ENCODE measurements around the gene KBTBD2.
"Not testable (repeated sequence)": the region's sequence is repeated elsewhere in the genome, so short reads cannot be mapped to it uniquely, and the experiment has no call there.

KBTBD2 gene

GRCh38 chr7:32892521-32893206, 1.1 kb upstream of the KBTBD2 start:
- DNase-seq: peak; percentile 72

GRCh38 chr7:32891800-32892520, 400 bp upstream of the KBTBD2 start:
- DNase-seq: peak; percentile 98

GRCh38 chr7:32890793-32891042, 842 bp downstream of the KBTBD2 start:
- DNase-seq: no peak

GRCh38 chr7:32890010-32890792, 1.4 kb downstream of the KBTBD2 start:
- peak; percentile 38 for DNase-seq

DNA sequence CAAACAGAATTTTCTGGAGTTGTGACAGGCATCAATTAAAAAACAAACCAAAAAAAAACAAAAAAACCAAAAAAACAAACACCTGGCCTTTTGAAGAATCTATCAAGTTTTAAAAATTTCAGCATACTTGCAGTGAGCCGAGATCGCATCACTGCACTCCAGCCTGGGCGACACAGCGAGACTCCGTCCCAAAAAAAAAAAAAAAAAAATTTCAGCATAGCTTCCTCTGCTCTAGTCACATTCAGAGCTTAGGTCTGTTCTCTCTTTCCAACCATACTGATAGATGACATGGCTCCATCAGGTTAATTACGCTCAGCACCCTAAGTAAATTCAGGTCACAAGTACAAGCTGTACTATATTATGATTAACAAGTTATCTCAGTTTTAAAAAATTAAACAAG, 3.1 kb downstream of the KBTBD2 start:
- DNase-seq: no peak

DNA sequence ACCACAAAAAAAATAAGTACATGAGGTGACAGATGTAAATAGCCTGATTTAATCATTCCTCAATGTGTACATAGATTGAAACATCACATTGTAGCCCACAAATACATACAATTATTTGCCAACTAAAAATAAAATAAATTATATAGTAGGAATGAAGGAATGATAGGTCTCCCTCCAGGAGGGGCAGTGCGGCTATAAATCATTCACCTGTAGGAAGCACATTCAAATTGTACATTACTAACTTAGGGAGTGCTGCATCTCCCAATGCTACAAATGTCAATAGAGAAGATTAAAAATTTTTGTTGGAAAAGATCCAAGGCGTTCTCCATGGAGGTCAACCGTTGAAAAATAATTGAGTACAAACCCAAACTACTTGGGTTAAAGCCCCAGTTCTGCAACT, 4.2 kb downstream of the KBTBD2 start:
- DNase-seq: no peak

DNA sequence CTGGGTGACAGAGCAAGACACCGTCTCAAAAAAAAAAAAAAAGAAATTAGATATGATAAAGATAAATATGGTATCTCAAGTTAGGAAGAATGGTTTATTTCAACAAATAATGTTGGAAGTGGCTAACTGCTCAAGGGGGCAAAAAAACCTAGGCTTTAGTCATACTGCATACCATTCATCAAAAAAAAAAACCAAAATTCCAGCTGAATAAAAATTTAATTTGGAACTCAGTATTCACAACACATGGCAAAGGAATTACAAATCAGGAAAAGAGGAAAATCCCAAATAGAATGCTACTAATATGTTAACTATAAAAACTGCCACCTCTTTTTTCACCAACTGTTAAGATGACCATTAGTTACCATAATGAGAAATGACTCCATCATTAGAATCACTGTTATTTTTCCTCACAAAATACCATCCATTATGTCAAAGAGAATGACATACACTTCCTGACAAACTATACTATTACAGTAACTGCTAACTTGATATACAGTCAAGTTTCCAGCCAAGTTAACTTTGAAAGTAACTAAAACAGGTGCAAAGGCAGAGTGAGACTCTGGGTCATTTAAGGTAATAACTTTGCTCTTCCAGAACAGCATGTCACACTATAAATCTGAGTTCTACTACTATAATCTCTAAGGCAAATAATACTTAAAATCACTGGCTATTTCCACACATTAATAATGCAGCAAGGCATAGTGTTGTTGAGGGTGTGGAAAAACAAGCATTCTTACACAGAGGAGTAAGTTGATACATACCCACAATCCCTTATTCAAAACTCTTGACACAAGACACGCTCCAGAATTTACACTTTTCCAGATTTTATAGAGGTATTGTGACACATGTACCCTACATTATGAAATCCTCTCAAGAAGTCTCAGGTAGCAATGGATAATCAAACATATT, 10.2 kb downstream of the KBTBD2 start:
- DNase-seq: no peak

- DNase-seq: no peak
Observed at GRCh38 chr7:32879460-32879859, 12.1 kb downstream of the KBTBD2 start.

- DNase-seq: not testable (repeated sequence)
Observed at GRCh38 chr7:32878023-32878422, 13.5 kb downstream of the KBTBD2 start.

GRCh38 chr7:32872421-32872820, 19.1 kb downstream of the KBTBD2 start:
- no peak for DNase-seq

DNA sequence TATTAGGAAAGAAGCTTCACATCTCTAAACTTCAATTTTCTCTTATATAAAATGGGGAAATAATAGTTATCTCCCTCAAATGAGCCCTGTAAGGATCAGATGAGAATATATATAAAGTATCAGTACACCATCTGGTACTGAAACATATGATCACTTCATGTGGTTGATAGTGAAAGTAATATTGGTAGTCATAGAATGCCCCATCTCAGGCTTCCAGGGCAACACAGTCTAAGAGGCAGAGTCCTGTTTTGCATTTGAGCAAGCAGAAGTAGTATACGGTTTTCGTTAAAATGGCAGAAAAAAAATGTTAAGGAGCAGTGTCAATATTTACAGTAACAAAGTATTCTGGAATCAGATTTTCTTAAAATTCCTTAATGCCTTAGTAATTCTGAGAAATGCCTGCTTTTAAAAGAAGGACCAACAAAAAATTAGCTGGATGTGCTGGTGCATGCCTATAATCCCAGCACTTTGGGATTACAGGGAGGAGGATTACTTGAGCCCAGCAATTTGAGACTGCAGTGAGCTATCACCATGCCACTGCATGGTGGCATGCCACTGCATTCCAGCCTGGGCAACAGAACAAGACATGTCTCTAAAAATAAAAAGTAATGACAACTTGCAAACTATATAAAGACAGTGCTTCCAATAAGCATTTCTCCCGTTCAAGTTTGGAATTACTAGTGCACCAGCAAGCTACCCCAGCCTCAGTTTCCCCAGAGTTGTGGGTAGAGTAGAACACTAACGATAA, 19.8 kb downstream of the KBTBD2 start:
- DNase-seq: no peak

DNA sequence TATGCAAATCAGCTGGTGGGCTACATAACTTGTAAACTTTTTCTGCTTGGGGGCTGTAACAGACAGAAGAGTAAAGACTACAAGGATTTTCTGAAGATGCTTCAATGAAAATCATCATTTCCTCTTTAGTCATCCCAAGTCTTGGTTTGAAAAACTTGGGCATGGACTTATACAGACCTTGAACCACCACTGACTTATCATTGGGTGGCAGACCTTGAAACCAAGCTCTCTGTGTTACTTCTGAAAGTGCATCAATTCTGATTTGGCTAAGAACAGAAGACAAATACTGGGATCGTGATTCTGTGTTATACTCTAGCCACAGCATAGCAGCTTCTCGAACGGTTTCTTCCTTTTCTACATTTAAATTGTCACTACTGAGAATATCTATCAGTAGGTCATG, 21.3 kb downstream of the KBTBD2 start:
- no peak for DNase-seq

DNA sequence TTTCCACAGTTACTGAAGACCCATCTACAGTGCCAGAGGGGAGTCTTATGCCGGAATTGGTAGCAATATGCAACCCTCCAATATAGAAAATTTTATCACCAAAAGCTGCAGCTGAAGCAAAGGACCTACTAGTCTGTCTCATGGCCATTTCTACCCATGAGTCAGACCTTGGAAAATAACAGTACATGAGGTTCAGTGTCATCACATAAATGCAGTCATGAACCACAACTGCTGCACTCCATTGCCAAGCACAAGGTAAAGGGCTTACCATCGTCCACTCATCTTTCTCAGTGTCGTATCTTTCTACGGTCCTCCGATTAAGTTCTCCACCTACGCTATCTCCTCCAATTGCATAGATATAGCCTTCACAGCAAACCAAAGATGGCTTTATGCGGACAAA, 21.8 kb downstream of the KBTBD2 start:
- DNase-seq: no peak

DNA sequence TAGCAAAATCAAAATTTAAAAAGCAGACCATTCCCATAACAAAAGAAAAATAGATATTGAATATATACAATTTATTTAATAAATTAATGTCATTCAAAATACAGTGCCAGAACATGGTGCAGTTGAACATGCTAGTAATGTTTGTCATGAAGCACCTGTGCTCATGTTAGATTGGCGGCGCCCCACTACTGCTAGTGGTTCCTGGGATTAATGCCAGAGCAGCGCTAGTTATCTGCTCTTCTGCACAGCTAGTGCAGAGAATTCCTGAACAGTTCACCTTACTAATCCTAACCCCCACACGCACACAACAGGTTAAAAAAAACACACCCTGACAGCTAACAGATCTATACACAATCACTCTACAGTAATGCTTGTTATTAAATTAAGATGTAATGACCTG, 23.4 kb downstream of the KBTBD2 start:
- DNase-seq: no peak

DNA sequence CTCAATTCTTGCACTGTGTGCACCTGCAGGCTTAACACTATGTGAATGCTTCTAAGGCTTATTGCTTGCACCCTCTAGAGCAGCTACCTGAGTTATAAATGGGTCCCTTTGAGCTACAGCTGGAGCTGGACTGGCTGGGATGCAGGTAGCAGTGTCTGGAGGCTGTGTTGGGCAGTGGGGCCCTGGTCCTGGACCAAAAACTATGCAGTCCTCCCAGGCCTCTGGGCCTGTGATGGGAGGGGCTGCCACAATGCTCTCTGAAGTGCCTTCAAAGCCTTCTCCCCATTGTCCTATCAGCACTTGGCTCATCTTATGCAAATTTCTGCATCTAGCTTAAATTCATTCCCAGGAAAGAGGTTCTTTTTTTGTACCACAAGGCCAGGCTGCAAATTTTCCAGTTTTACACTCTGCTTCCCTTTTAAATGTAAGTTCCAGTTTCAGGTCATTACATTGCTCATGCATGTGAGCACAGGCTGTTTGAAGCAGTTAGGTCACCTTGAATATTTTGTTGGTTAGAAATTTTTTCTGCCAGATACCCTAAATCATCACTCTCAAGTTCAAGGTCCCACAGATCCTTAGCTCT, 26.0 kb downstream of the KBTBD2 start:
- DNase-seq: no peak

GRCh38 chr7:32863872-32864271, 27.7 kb downstream of the KBTBD2 start:
- not testable (repeated sequence) for DNase-seq

- DNase-seq: no peak
Observed at GRCh38 chr7:32860090-32860489, 31.5 kb downstream of the KBTBD2 start.

DNA sequence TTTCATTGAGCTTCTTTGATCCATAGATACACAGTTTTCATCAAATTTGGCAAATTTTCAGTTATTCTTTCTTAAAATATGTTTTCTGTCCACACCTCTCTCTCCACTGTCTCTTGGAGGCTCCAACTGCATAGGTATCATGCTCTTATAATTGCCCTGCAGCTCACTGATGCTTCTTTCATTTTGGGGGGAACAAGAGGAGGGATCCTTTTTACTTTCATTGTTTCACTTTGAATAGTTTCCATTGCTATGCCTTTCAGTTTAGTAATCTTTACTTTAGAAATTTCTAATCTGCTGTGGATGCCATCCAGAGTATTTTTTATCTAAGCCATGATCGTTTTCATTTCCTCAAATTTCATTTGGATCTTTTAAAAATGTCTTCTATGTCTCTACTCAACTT, 32.9 kb downstream of the KBTBD2 start:
- no peak for DNase-seq

DNA sequence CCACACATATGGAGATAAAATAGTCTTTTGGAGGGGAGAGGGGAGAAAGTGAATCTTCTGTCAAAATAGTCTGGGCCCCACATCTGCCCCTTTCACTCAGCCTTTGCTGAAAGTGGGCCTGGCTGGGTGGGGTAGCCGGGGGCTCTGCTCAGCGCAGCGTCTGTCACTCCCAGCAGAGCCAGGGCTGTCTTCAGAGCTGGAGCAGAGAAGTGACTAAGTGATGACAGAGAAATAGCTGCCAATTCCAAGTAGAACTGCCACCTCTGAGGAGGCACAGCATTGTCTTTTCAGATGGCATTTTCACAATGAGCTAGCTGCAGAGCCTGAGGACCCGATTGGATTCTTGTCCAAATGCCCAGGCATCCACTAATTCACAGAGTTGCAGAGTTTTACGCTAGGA, 34.5 kb downstream of the KBTBD2 start:
- not testable (repeated sequence) for DNase-seq

- not testable (repeated sequence) for DNase-seq
Observed at GRCh38 chr7:32855837-32856775, 35.5 kb downstream of the KBTBD2 start.

DNA sequence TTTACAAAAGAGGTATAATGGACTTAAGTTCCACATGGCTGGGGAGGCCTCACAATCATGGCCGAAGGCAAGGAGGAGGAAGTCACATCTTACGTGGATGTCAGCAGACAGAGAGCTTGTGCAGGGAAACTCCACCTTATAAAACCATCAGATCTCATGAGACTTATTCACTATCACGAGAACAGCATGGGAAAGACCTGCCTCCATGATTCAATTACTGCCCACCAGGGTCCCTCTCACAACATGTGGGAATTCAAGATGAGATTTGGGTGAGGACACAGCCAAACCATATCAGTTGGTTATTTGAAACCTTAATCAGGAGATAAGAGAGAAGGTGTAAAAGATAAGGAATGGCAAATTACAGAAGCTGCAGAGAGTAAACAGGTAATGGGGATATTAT, 40.9 kb downstream of the KBTBD2 start:
- DNase-seq: not testable (repeated sequence)
